K562 (cell line): ENCODE results near the gene GTPBP8. TPM values are rescaled to one million over a fixed set of nuclear protein-coding genes. Genes with fewer than 3 reads are reported as not detected.

Experiments used
- ATAC-seq: fragments of 200-7000 bp; cut with Tn5 transposase; 3 replicates; pipeline ENCODE4 v1.9.1; 2020; ENCODE audit warnings: moderate library complexity
- BruUV-seq: library from RNA; stranded (reverse); fragments of 400-500 nt; replicated peaks from 2 replicates; lab custom pipeline; 2021; lab: Mats Ljungman, UMichigan
- CTCF ChIA-PET: fragments of 300-600 bp; formaldehyde crosslinking; extraction: SDS; loops from one replicate; lab custom pipeline; 2021; ENCODE audit warnings: low intra/inter-chr PET ratio; lab: Yijun Ruan, JAX
- POLR2A ChIA-PET: fragments of 300-600, 350-650 bp; sonication (Branson Sonifier 250); formaldehyde crosslinking; extraction: SDS; loops from one replicate; lab custom pipeline; 2021; ENCODE audit warnings: antibody characterized with exemption, inconsistent platforms; lab: Yijun Ruan, JAX
- DNase-seq, 4 experiments: peaks; one replicate each; pipeline versions ENCODE4 v3.0.0 to v3.0.0-alpha.2; 2011 to 2018; ENCODE audit warnings: low spot score in 3 of 4, mixed read lengths in 3 of 4; ENCODE audit errors: extremely low read depth in 1 of 4
- FAIRE-seq: peaks from 2 replicates; lab custom pipeline; 2011; peaks lifted over from hg19 to GRCh38; lab: Jason Lieb, UNC
- H2AFZ ChIP-seq: 2 replicates; pipeline ENCODE4 v1.6.0; 2011; ENCODE audit warnings: low read depth, low read length, control low read depth, inconsistent platforms
- H3K27ac ChIP-seq: fragments of 200-600 bp; 3 replicates; pipeline ENCODE4 v1.8.0; 2011; ENCODE audit warnings: low read depth, mild to moderate bottlenecking, control low read depth, inconsistent platforms, low read length, moderate library complexity, mixed read lengths; ENCODE audit errors: extremely low read depth
- H3K27me3 ChIP-seq, 2 experiments: fragments of 300-600 bp in 1 of 2; 2 replicates in 1 of 2; 3 replicates in 1 of 2; pipeline versions ENCODE4 v1.6.0 to v1.8.0; 2011; ENCODE audit warnings: inconsistent platforms in 2 of 2, low read length in 2 of 2, mild to moderate bottlenecking in 1 of 2, mixed read lengths in 1 of 2, moderate library complexity in 1 of 2; ENCODE audit not compliant: control insufficient read depth in 2 of 2, insufficient read depth in 2 of 2
- H3K36me3 ChIP-seq: fragments of 300-600 bp; 3 replicates; pipeline ENCODE4 v1.8.0; 2011; ENCODE audit warnings: mild to moderate bottlenecking, low read length, inconsistent platforms; ENCODE audit not compliant: control insufficient read depth, insufficient read depth
- H3K4me1 ChIP-seq, 2 experiments: fragments of 200-600 bp in 1 of 2; replicated peaks in 1 of 2; 2 replicates in 1 of 2; 3 replicates in 1 of 2; pipeline versions ENCODE4 v1.5.1 to v1.8.0; 2011; ENCODE audit warnings: inconsistent platforms in 2 of 2, low read length in 2 of 2, mild to moderate bottlenecking in 1 of 2, mixed read lengths in 1 of 2, moderate library complexity in 1 of 2; ENCODE audit not compliant: control insufficient read depth in 2 of 2, insufficient read depth in 2 of 2
- H3K4me2 ChIP-seq: 2 replicates; pipeline ENCODE4 v1.6.1; 2011; ENCODE audit warnings: low read length, control low read depth, inconsistent platforms, mixed read lengths; ENCODE audit not compliant: insufficient read depth
- H3K4me3 ChIP-seq: fragments of 200-600 bp; sonication (generic), shearing (Covaris generic); 2 replicates; pipeline ENCODE4 v1.5.1; 2016; ENCODE audit warnings: control low read depth, inconsistent platforms
- H3K79me2 ChIP-seq: fragments of 200-600 bp; 3 replicates; pipeline ENCODE4 v1.8.0; 2011; ENCODE audit warnings: low read length, inconsistent platforms; ENCODE audit not compliant: control insufficient read depth, insufficient read depth
- H3K9ac ChIP-seq, 2 experiments: 2 replicates each; pipeline versions ENCODE4 v1.6.0 to v1.6.1; 2011; ENCODE audit warnings: low read depth in 2 of 2, low read length in 2 of 2, control low read depth in 1 of 2, inconsistent platforms in 1 of 2, mild to moderate bottlenecking in 1 of 2, mixed read lengths in 1 of 2; ENCODE audit not compliant: insufficient read depth in 1 of 2
- H3K9me1 ChIP-seq: one replicate; pipeline ENCODE4 v1.6.0; 2011; ENCODE audit warnings: inconsistent platforms, mild to moderate bottlenecking, low read length, moderate library complexity; ENCODE audit not compliant: control insufficient read depth, insufficient read depth
- H3K9me3 ChIP-seq: replicated peaks from 2 replicates; pipeline ENCODE4 v1.5.1; 2011; ENCODE audit warnings: low read depth, low read length, inconsistent platforms; ENCODE audit not compliant: control insufficient read depth, insufficient read depth
- H4K20me1 ChIP-seq: replicated peaks from 2 replicates; pipeline ENCODE4 v1.6.1; 2011; ENCODE audit warnings: low read length, inconsistent platforms, mixed read lengths; ENCODE audit not compliant: control insufficient read depth, insufficient read depth
- DACH1 ChIP-seq: fragments of 450-650 bp; IDR thresholded peaks from 2 replicates; pipeline ENCODE4 v1.6.1; 2018; ENCODE audit not compliant: partially characterized antibody
- DLX4 ChIP-seq: fragments of 250-450 bp; sonication (Bioruptor Pico); IDR thresholded peaks from 2 replicates; pipeline ENCODE4 v1.6.1; 2021; ENCODE audit warnings: mild to moderate bottlenecking
- ELK3 ChIP-seq: fragments of 450-650 bp; formaldehyde crosslinking; IDR thresholded peaks from 2 replicates; pipeline ENCODE4 v1.4.0; 2020; ENCODE audit warnings: mild to moderate bottlenecking
- GABPB1 ChIP-seq: sonication (generic); formaldehyde crosslinking; IDR thresholded peaks from 2 replicates; pipeline ENCODE4 v1.8.0; 2022; ENCODE audit warnings: mild to moderate bottlenecking, missing genetic modification reagents
- HCFC1 ChIP-seq: IDR thresholded peaks from 2 replicates; pipeline ENCODE4 v1.6.1; 2012; ENCODE audit warnings: low read depth, low read length, improper control_type of control experiment
- HEY1 ChIP-seq: fragments of 250-450 bp; sonication (Bioruptor Pico); IDR thresholded peaks from 2 replicates; pipeline ENCODE4 v1.5.0; 2020; ENCODE audit warnings: mild to moderate bottlenecking, moderate library complexity, borderline replicate concordance
- HMG20A ChIP-seq: fragments of 450-650 bp; formaldehyde crosslinking; conservative IDR thresholded peaks from 2 replicates; pipeline ENCODE4 v1.4.0; 2020; ENCODE audit warnings: mild to moderate bottlenecking, mixed read lengths
- ID3 ChIP-seq, 2 experiments: fragments of 250-450 bp in 1 of 2; fragments of 450-650 bp in 1 of 2; sonication (Bioruptor Pico) in 1 of 2; IDR thresholded peaks; 2 replicates each; pipeline versions ENCODE4 v1.6.1 to v1.8.0; 2016 to 2021; ENCODE audit warnings: mild to moderate bottlenecking in 2 of 2, moderate library complexity in 2 of 2, missing compliant biosample characterization in 1 of 2, missing genetic modification characterization in 1 of 2
- MBD1 ChIP-seq: fragments of 250-450 bp; sonication (Bioruptor Pico); IDR thresholded peaks from 2 replicates; pipeline ENCODE4 v1.8.0; 2022; ENCODE audit warnings: inconsistent platforms
- NCOA6 ChIP-seq: fragments of 450-650 bp; IDR thresholded peaks from 2 replicates; pipeline ENCODE4 v1.6.1; 2017; ENCODE audit warnings: mild to moderate bottlenecking
- NR2C1 ChIP-seq, 2 experiments: fragments of 450-650 bp; IDR thresholded peaks; 2 replicates each; pipeline ENCODE4 v1.6.1; 2017; ENCODE audit warnings: mild to moderate bottlenecking in 2 of 2, antibody characterized with exemption in 1 of 2, inconsistent platforms in 1 of 2, missing compliant biosample characterization in 1 of 2, missing genetic modification characterization in 1 of 2
- NR2F6 ChIP-seq: fragments of 450-650 bp; formaldehyde crosslinking; IDR thresholded peaks from 2 replicates; pipeline ENCODE4 v1.4.0; 2020; ENCODE audit warnings: mild to moderate bottlenecking
- PCBP1 ChIP-seq: fragments of 200-400 bp; formaldehyde crosslinking; IDR thresholded peaks from 2 replicates; pipeline ENCODE4 v1.6.1; 2018; ENCODE audit warnings: mild to moderate bottlenecking, low read depth, low read length; ENCODE audit not compliant: poor library complexity, severe bottlenecking
- SMARCB1 ChIP-seq: IDR thresholded peaks from 2 replicates; pipeline ENCODE4 v1.6.1; 2011; ENCODE audit warnings: improper control_type of control experiment, low read depth; ENCODE audit not compliant: insufficient read length
- SMARCE1 ChIP-seq: fragments of 450-650 bp; IDR thresholded peaks from 2 replicates; pipeline ENCODE4 v1.7.1; 2016; ENCODE audit warnings: mild to moderate bottlenecking
- TFAP4 ChIP-seq: sonication (generic); formaldehyde crosslinking; IDR thresholded peaks from 2 replicates; pipeline ENCODE4 v1.8.0; 2022; ENCODE audit warnings: missing genetic modification reagents, mild to moderate bottlenecking, moderate library complexity, borderline replicate concordance
- ZNF668 ChIP-seq: fragments of 250-450 bp; sonication (Bioruptor Pico); IDR thresholded peaks from 2 replicates; pipeline ENCODE4 v1.8.0; 2022; ENCODE audit warnings: mild to moderate bottlenecking, inconsistent platforms
- in situ Hi-C: fragments of 300-500 bp; cut with MboI; formaldehyde crosslinking; loops from 4 replicates; pipeline ENCODE4 v1.15.0; 2018; ENCODE audit warnings: inconsistent platforms, mixed read lengths
- intact Hi-C: fragments of 100-400 bp; cut with micrococcal nuclease; formaldehyde crosslinking; loops from 2 replicates; pipeline ENCODE4 v1.14.2; 2022
- polyA plus RNA-seq, 8 experiments: library from polyadenylated mRNA; depleted of rRNA in 4 of 8; stranded (reverse) in 5 of 8; unstranded in 3 of 8; fragments of >200 nt; fragmentation: Nextera tagmentation in 2 of 8; fragmentation: Illumina TruSeq in 1 of 8; extraction: Ambion mirVana in 2 of 8; extraction: Trizol in 1 of 8; gene quantifications; 2 replicates each; pipeline versions ENCODE4 v1.2.1 to v1.2.3, GENCODE V29; 2011 to 2014; ENCODE audit warnings: inconsistent platforms in 1 of 8, missing spikeins in 1 of 8
- total RNA-seq, 7 experiments: library from RNA; depleted of rRNA in 6 of 7; stranded (reverse); fragments of >200 nt in 6 of 7; fragmentation: Illumina TruSeq in 2 of 7; extraction: Trizol in 2 of 7; gene quantifications; 2 replicates each; pipeline versions ENCODE4 v1.2.1 to v1.2.3, GENCODE V29; 2011 to 2021; ENCODE audit warnings: low replicate concordance in 1 of 7

GTPBP8 gene
- total and polyA plus RNA-seq, 9 of the 15 experiments (the other 6 are each of a cell fraction or from before 2014, with no cell fraction given), result 14.0 to 33.3 (median 20.8) TPM

GRCh38 chr3:113002037-113002436, 11.3 kb downstream of the GTPBP8 start:
- H3K79me2 ChIP-seq, result no peaks in the 10 kb centered on the region
- in situ Hi-C loops, result no loop called here
- no peak for DNase-seq
- no peak for ATAC-seq
- H3K9me1 ChIP-seq, result no peaks in the 10 kb centered on the region
- ChIA-PET CTCF (no interaction called here), POLR2A (interaction anchor here (0.9 to 2.2 kb wide), 3 partner anchors 9 to 14 kb away, joined by 4 to 9 read pairs (median 7); no protein-coding TSS in a partner anchor)
- H4K20me1 ChIP-seq, result no peaks in the 10 kb centered on the region
- H3K27ac ChIP-seq, result no peak overlapping the region
- H2AFZ ChIP-seq, result no peak overlapping the region
- BruUV-seq, result no TSS peak
- H3K4me1 ChIP-seq, result peaks cover 0 to 6% of the 10 kb centered on the region in 2 experiments; a peak in 2 of 5 replicates
- TF ChIP-seq ZNF668 (CRISPR knock-in tag) (no peak), NCOA6 (no peak), HCFC1 (no peak), ID3 (CRISPR knock-in tag; IDR thresholded peaks at IDR 0.05) (no peak), ID3 (tag; IDR thresholded peaks at IDR 0.05) (no peak), ELK3 (CRISPR knock-in tag) (no peak), DACH1 (no peak), PCBP1 (no peak), NR2F6 (CRISPR knock-in tag) (no peak), SMARCE1 (no peak), GABPB1 (CRISPR knock-in tag) (no peak), SMARCB1 (no peak), MBD1 (no peak), HMG20A (CRISPR knock-in tag) (no peak), DLX4 (no peak), TFAP4 (CRISPR knock-in tag) (no peak), HEY1 (CRISPR knock-in tag) (no peak), NR2C1 (IDR thresholded peaks at IDR 0.05) (no peak), NR2C1 (tag; IDR thresholded peaks at IDR 0.05) (no peak)
- H3K36me3 ChIP-seq, result peaks cover 90% of the 10 kb centered on the region
- no peaks in the 10 kb centered on the region for H3K27me3 ChIP-seq
- H3K9me3 ChIP-seq, result no peaks in the 10 kb centered on the region
- no peak overlapping the region for H3K4me2 ChIP-seq
- no peak overlapping the region for H3K9ac ChIP-seq
- intact Hi-C loops, result no loop called here
- H3K4me3 ChIP-seq, result no peak overlapping the region
- FAIRE-seq, result no peak
